K562 (cell line): ENCODE results near the gene TSPAN15.

ENCODE experiments used
- ARID1B ChIP-seq: fragments of 450-650 bp; IDR thresholded peaks from 2 replicates; pipeline ENCODE4 v1.6.1; 2016; ENCODE audit warnings: antibody characterized with exemption, mild to moderate bottlenecking, inconsistent platforms
- CEBPB ChIP-seq: fragments of 450-650 bp; IDR thresholded peaks from 2 replicates; pipeline ENCODE4 v1.6.1; 2016; ENCODE audit warnings: missing genetic modification characterization, missing compliant biosample characterization
- CTCF ChIP-seq, 3 experiments: IDR thresholded peaks in 2 of 3; conservative IDR thresholded peaks in 1 of 3; 2 replicates each; pipeline ENCODE4 v1.5.1; 2011 to 2012; ENCODE audit warnings: low read length in 3 of 3, mild to moderate bottlenecking in 3 of 3, control low read depth in 2 of 3, improper control_type of control experiment in 1 of 3, inconsistent platforms in 1 of 3, low read depth in 1 of 3, mixed read lengths in 1 of 3, moderate library complexity in 1 of 3; ENCODE audit not compliant: insufficient read depth in 2 of 3
- FOXA1 ChIP-seq: fragments of 450-650 bp; IDR thresholded peaks from 2 replicates; pipeline ENCODE4 v1.6.1; 2016; ENCODE audit warnings: mild to moderate bottlenecking, borderline replicate concordance
- POLR2A ChIP-seq: fragments of 450-650 bp; conservative IDR thresholded peaks from 2 replicates; pipeline ENCODE4 v1.6.1; 2016
- RBBP5 ChIP-seq: fragments of 200-600 bp; sonication (generic); IDR thresholded peaks from 2 replicates; pipeline ENCODE4 v1.6.1; 2012; ENCODE audit warnings: borderline replicate concordance, mild to moderate bottlenecking, low read length, control low read depth, inconsistent platforms; ENCODE audit not compliant: insufficient read depth, poor library complexity, severe bottlenecking
- ZBTB9 ChIP-seq: fragments of 450-650 bp; formaldehyde crosslinking; IDR thresholded peaks from 2 replicates; pipeline ENCODE4 v1.4.0; 2020; ENCODE audit warnings: mild to moderate bottlenecking, moderate library complexity
- ZNF146 ChIP-seq: IDR thresholded peaks from one replicate; pipeline ENCODE4 v1.6.1; 2018; ENCODE audit warnings: missing compliant biosample characterization; ENCODE audit not compliant: unreplicated experiment
- ZNF354B ChIP-seq: fragments of 250-450 bp; sonication (Bioruptor Pico); IDR thresholded peaks from 2 replicates; pipeline ENCODE4 v1.4.0; 2020
- ZNF589 ChIP-seq: fragments of 200-800 bp; sonication (Bioruptor generic); IDR thresholded peaks from 2 replicates; pipeline ENCODE4 v1.6.1; 2016; ENCODE audit warnings: low read depth, missing genetic modification characterization, missing compliant biosample characterization

DNA sequence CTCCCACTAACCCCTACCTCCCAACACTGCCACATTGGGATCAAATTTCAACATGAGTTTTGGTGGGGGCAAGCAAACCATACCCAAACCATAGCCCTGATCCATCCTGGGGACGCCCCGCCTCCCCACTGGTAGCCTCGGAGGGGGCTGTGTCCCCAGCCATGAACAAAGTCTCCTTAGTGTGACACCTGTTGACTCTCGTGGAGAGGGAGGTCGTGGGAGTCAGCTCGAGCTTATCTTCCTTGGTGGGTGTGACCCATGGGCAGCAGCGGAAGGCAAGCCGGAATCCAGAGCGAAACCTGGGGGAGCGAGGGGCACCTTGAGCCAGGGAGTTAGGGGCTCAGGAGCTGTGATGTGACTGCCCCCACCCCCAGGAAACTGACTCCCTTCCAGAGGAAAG lies 46.5 kb upstream of the TSPAN15 start:
- TF ChIP-seq RBBP5 = no peak
- TF ChIP-seq ARID1B = no peak
- no peak for TF ChIP-seq CEBPB
- no peak for TF ChIP-seq ZNF146
- no peak for TF ChIP-seq ZNF354B (CRISPR knock-in tag)
- 0 out of 2 replicates have a peak, but pooled peaks have one; percentile 23 for TF ChIP-seq POLR2A
- no peak for TF ChIP-seq CTCF (IDR thresholded peaks at IDR 0.05 in 2 of 3, conservative IDR thresholded peaks at IDR 0.05 in 1 of 3; ENCODE audit: insufficient read depth in 2 of 3, low read depth in 1 of 3, low read length in 3 of 3)
- TF ChIP-seq ZBTB9 (CRISPR knock-in tag) = no peak
- no peak for TF ChIP-seq FOXA1
- TF ChIP-seq ZNF589 (CRISPR knock-in tag) = no peak
